GM12873 (cell line): Measurements from ENCODE around the gene ARL15.

Source experiments
- TF ChIP-seq, protein P1 (sequence below): IDR thresholded peaks from 2 replicates; pipeline ENCODE4 v1.5.1; 2012; ENCODE audit warnings: low read depth, mild to moderate bottlenecking, moderate library complexity, low read length, control low read depth; ENCODE audit not compliant: insufficient read depth; ENCODE audit errors: missing control alignments

The ARL15 gene

DNA sequence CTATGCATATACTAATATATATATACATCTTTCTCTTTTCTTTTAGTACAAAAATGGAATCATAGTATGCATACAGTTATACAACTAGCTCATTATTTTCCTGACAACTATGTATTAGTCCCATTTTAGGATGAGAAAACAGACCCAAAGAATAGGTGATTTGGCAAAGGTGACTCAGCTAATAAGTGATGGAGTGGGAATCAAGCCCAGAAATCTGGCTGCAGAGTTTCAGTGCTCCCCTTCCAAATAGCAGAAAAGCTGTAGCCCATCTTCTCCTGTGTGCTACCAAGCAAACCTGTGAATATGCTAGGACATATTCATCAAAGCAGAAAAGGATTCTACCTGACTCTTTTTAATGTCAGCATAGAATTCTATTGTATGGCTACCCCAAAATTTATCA is 114.7 kb downstream of the ARL15 start:
- TF ChIP-seq, protein P1, sequence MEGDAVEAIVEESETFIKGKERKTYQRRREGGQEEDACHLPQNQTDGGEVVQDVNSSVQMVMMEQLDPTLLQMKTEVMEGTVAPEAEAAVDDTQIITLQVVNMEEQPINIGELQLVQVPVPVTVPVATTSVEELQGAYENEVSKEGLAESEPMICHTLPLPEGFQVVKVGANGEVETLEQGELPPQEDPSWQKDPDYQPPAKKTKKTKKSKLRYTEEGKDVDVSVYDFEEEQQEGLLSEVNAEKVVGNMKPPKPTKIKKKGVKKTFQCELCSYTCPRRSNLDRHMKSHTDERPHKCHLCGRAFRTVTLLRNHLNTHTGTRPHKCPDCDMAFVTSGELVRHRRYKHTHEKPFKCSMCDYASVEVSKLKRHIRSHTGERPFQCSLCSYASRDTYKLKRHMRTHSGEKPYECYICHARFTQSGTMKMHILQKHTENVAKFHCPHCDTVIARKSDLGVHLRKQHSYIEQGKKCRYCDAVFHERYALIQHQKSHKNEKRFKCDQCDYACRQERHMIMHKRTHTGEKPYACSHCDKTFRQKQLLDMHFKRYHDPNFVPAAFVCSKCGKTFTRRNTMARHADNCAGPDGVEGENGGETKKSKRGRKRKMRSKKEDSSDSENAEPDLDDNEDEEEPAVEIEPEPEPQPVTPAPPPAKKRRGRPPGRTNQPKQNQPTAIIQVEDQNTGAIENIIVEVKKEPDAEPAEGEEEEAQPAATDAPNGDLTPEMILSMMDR = no peak

DNA sequence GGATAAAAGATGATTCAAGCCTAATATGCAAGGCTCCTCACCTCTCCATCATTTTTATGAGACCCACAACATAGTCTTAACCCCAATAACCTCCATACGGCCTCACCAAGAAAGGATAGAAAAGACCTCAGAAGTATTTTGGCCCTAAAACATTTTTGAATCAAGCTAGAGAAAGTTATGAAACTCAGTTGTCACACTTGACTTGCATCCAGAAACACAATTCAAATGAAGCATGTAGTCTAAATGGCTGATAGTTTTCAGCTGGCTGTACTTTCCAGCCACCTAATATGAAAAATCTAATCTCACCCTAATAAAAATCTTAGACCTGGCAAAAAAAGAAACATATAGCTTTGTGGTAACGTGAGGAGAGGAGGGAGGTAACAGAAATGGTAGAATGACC is 116.1 kb downstream of the ARL15 start:
- TF ChIP-seq, protein P1 = no peak

DNA sequence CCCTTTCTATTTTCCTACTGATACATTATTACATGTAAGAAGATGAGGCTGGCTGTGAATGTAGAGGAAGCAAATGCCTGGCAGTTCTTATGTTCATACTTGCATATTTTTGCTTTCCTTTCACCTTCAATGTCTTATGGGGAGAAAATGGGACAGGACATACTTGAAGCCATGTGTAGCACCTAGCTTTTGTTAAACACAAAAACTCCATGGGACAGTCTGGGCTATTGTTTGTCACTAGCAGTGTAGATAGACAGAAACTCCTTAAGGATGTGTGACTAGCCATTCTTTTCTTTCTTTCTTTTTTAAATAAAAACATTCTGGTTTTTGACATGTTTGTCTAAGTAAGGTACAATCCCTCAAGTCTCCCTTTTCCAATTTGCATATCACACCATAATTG is 122.7 kb downstream of the ARL15 start:
- TF ChIP-seq, protein P1 = no peak

DNA sequence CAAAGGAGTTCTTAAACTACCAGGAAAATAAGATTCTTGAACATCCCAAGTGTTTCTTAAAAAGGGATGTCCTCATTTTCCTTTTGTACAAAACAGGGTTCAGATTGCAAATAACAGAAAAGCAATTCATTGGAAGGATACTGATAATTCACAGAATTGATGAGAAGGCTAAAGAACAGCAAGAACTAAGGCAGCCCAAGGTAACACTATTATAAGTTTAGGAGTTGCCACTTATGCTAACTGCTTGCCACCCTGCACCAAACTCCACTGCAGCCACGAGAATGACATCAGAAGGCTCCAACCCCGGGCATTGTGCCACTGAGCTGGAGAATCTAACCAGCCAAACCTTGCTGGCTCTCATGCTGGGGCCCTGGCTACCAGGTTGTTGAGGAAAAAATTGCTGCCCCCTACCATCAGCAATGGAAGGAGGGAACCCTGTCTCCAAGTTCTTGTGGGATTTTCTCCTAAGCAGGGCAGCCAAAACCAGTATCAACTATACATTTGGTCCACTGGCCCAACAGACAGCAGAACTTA is 123.4 kb downstream of the ARL15 start:
- TF ChIP-seq, protein P1 = no peak

DNA sequence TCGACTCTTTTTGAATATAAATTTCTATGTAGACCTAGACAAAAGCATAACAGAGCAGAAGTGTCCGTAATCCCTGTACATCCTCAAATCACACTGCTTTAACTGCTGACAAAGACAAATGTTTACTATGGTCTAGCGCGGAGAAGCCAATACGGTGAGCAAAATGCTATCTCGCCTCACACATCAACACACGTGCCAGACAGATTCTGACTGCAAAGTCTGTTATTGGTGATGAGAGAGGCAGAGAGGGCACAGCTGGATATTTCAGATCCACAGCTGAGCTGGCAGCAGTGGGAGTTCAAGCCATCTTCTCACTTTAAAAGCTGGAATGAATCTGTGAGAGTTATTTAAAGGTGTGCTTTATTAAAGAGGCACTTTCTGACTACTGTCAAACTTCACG is 124.3 kb downstream of the ARL15 start:
- TF ChIP-seq, protein P1 = no peak

DNA sequence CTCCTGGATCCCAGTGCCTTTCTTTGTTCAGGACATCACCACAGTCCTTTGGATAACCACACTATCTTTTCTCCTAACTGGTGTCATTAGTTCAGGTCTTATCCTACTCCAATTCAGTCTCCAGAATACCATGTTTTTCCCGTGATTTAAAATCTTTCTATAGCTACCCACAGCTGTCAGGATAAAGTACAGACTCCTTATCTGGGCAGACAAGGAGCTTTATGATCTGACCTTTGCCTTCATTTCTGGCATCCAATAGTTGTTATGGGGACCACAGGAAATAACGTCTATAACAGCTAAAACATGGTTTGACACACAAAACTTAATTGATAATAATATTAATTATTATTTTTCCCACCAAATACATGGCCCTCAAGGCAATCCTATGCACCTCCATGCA is 125.6 kb downstream of the ARL15 start:
- TF ChIP-seq, protein P1 = no peak

DNA sequence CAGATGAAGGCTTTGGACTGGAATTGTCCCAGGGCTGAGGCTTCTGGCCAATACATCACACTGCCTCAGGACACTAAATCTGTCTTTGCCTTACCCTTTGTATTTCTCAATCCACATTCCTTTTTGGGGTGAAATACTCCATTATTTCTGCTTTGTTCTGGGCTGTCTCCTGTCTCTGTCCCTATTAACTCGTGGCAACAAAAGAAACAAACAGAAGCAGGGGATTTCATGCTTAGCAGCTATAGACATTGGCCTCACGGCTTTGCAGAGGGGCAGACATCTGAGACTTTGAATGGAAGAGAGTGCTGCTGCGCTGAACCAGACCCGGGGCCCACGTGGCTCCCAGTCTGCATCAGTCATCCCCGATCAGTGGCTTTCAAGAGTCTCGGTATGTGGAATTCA is 129.7 kb downstream of the ARL15 start:
- TF ChIP-seq, protein P1 = no peak
